ENCODE results near the gene RASSF4.

RASSF4 gene

GRCh38 chr10:44947371-44948152 is 12.0 kb upstream of the RASSF4 start:
- no peak for DNase-seq (ENCODE audit: low read depth in 2 of 2)

DNA sequence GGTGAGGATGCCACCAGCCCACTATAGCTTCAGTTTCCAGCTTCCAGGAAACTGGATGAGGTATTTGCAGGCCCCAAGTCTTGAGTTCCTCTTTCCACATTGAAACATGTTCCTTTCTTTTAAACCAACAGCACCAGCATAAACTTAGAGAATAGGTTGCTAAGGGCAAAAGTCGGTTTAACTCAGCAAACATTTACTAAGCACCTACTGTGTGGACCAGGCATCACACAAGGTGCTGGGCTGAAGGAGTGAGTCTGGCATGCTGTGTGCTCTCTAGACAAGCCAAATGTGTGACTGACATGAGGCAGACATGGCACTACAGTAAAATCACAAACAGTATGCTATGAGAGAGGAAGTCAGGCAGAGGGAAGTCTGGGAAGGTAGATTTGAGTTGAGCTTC is 11.0 kb upstream of the RASSF4 start:
- no peak for DNase-seq (ENCODE audit: low read depth in 2 of 2)

DNA sequence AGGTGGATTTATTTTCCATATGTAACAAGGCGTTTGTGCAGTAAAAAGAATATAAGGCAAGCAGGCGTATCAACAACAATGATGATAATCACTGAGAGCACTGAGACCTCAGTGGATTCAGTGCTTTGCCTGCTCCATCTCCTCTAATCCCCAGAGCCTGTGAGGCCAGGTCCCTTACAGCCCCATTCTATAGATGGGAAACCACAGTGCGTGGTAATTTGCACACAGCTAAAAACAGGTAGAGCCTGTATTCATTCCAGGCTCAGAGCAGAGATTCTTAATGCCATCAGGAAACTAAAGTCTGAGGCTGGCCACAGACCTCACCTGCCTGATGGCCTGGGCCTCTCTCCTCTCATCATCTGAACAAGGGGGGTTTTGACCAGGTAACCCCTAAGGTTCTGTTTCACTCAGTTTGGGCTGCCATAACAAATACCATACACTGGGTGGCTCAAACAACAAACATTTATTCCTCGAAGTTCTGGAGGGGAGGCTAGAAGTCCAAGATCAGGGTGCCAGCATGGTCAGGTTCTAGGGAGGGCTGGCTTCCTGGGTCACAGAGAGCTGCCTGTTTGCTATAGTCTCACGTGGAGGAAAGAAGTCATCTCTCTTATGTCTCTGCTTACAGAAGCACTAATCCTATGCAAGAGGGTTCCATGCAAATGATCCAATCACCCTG is 10.3 kb upstream of the RASSF4 start:
- DNase-seq (ENCODE audit: low read depth in 2 of 2), result no peak

GRCh38 chr10:44949915-44950314 is 9.7 kb upstream of the RASSF4 start:
- no peak for DNase-seq (ENCODE audit: low read depth in 2 of 2)

DNA sequence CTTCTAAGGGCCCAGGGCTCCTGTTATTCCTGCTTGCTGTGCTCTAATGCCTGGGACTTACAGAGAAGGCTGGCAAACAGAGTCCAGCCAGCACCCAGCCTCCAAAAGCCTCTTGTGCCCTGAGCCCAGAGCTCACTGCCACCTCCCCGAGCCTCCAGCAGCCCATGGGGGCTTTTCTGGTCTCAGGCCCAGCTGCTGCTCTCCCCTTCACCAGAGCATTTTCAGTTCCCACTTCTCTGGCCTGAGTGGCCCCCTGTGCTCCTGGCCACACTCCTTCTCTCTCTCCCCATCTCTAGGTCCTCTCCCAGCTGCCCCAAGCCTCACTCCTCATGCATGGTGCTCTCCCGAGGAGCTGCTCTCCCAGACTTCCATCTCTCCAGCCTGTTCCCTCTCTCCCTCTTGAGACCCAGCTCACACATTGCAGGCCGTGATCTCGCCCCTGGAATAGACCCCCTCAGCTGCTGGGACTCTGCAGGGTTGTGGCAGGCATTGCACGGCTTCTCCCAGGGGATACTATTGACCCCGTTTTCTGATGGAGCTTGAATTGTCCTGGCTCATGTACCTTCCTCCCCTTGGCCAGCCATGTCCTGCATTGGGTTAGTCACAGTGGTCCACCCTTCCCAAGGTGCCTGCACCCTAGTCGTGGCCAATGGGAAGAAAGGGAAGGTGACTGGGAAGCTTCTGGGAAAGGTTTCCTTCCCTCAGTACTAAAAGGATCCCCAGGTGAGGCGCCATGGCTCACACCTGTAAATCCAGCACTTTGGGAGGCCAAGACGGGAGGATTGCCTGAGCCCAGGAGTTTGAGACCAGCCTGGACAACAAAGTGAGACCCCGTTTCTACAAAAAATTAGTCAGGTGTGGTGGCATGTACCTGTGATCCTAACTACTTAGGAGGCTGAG is 9.0 kb upstream of the RASSF4 start:
- no peak for DNase-seq (ENCODE audit: low read depth in 2 of 2)

GRCh38 chr10:44951576-44952226 is 7.9 kb upstream of the RASSF4 start:
- DNase-seq (ENCODE audit: low read depth in 2 of 2), result no peak

- no peak for DNase-seq (ENCODE audit: low read depth in 2 of 2)
Measured at GRCh38 chr10:44952779-44953231, 6.8 kb upstream of the RASSF4 start.

- DNase-seq (ENCODE audit: low read depth in 2 of 2), result no peak
Measured at GRCh38 chr10:44954042-44954441, 5.6 kb upstream of the RASSF4 start.

GRCh38 chr10:44954962-44955361 is 4.6 kb upstream of the RASSF4 start:
- no peak for DNase-seq (ENCODE audit: low read depth in 2 of 2)

DNA sequence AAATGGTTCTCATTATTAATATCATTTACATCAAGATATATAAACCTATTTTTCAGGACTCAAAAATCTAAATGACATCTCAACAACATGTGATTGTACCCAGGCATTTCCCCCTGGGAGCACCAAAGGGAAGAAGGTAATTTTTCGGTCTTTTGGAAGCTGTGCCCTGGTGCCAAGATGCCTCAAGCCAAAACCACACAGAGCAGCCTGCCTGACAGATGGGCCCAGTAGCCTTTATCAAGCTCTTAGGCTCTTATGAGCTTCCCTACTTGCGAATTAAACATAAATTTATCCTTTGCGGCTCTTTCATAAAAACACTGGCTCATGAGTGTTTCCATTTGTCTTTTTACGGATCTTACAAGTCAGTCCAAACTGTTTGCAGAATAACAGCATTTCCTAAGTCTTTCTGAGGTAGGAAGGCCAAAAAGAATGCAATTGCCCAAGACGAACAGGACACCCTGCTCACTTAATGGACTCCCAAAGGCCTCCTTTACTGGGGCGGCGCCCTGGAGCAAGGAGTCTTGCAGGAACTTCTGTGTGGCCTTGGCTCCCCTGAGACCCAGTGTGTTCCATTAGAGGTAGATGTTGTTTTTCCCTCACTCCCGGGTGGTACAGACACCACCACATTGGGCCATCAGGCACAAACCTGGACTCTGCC is 4.1 kb upstream of the RASSF4 start:
- DNase-seq (ENCODE audit: low read depth in 2 of 2), result no peak

DNA sequence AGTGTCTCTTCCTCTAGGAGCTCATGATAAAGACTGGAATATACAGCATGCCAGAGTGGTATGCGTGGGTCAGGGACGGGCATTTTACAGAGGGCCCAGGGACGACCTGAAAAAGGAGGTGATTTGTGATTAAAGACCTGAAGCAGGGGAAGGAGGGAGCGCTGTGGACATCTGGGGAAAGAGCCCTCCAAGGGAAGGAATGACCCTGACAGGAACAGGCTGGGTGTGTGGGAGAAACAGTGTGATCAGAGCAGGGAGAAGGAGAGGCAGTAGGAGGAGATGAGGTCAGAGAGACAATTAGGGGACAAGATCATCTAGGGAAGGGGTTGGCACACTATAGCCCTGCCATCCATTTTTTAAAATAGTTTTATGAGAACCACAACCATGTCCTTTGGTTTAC is 3.4 kb upstream of the RASSF4 start:
- DNase-seq (ENCODE audit: low read depth in 2 of 2), result no peak

DNA sequence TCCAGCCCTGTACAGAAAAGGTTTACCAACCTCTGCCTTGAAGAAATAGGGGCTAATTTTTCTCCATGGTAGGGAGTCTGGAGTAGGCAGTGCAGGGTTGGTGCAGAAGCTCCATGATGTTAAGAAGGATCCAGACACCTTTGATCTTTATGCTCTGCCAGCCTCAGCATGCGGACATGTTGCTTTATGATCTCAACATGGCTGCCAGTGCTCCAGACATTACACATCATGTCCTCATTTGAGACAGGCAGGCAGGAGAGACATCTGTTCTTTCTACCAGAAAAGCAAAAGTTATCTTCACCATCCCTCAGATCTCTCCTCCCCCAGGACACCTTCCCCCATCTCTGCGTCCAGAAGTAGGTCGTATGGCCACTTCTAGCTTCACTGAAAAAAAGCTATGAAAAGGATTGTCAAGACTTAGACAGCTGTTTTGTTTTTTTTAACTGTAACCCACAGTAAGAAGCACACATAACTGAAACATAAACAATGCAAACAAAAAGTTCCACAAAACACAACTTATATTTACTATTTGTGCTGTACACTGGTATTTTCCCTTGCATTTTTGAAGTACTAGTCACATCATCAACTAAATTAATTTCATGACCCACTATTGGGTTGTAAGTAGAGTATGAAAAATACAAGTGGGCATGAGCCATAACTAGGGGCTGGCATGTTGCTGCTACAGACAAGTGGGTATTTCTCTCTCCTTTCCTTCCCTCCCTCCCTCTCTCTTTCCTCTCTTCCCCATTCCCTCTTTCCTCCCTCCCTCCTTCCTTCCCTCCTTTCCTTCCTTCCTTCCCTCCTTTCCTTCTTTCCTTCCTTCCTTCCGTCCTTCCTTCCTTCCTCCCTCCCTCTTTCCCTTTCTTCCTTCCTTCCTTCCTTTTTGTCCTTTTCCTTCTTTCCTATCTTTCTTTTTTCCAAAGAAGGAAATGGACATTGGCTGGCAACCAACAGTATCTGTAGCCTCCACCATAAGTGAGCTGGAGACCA is 2.6 kb upstream of the RASSF4 start:
- DNase-seq (ENCODE audit: low read depth in 2 of 2), result no peak

DNA sequence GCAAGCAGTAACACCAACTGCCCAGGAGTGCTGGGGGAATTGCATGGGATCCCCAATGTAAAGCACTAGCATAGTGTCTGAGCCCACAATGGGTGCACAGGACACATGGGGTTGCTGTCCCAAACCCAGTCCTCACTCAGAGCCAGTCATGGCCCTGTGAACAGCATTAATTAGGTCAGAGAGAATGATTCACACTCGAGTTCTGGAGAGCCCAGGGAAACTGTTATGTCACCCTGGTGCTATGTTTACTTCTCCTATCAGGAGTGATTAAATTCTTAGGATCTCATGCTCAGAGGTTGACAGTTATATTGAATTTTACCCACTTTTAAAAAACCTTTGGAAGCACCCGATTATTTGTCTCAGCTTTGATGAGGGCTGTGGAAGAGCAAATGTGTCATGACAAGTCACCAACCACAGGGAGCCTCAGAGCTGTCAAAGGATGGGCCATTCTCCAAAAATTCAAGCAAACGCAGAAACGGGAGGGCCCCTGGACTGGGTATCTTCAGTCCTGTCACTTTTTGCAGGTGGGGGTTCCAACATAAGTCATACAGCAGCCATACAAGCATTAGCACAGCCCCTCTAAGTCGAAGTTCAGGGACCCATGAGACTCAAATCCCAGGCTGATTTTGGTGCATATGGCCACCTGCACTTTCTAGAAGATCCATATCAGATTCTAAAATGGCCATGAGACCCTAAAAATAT is 1.3 kb upstream of the RASSF4 start:
- DNase-seq (ENCODE audit: low read depth in 2 of 2), result no peak

DNA sequence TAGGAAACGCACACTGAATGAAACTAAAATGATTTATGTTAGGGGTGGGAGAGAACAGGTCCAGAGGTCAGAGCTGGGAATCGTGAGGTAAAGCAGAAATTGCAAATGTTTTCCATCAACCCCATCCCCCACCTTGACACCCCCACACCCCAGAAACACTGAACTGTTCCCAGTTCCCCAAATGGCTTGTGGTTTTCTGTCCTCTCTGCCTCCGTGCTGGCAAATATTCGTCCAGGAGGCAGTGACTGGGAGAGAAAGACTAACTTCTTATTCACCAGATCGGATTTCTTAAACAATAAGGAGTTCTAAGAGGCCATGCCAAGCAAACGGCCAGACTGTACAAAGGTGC is 730 bp upstream of the RASSF4 start:
- DNase-seq (ENCODE audit: low read depth in 2 of 2), result no peak

DNA sequence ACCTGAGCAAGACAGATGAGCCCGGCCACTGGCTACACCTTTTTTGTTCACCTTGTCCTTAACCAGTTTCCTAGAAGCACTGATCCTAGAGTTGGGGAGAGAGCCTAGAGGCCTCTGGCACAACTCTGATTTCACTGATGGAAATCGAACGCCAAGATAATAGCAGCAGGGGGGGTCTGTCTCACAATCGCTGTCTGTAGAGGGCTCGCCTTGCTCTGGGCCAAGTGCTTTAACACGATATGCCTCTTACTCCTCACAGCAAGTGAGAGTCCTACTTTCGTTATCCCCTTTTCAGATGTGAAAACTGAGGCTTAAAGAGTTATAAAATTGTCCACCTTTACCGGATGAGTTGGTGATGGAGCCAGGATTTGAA is 472 bp downstream of the RASSF4 start:
- DNase-seq (ENCODE audit: low read depth in 2 of 2), result no peak

- no peak for DNase-seq (ENCODE audit: low read depth in 2 of 2)
Measured at GRCh38 chr10:44960482-44961229, 1.1 kb downstream of the RASSF4 start.

DNA sequence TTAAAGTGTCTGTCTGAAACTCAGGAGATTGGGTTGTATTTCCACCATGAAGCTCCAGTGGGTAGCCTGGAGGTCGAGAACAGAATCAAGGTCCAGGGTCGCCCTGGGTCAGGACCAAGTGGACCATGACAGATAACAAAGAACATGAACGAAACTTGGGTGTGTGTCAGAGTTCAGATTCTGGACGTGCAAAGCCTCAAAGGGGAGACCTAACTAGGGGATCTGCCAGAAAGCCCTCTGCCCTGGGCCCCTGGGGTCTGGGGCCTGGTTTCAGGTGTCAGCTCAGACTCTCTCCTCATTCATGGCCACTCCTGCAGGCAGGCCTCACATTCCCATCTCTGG is 1.6 kb downstream of the RASSF4 start:
- no peak for DNase-seq (ENCODE audit: low read depth in 2 of 2)

DNA sequence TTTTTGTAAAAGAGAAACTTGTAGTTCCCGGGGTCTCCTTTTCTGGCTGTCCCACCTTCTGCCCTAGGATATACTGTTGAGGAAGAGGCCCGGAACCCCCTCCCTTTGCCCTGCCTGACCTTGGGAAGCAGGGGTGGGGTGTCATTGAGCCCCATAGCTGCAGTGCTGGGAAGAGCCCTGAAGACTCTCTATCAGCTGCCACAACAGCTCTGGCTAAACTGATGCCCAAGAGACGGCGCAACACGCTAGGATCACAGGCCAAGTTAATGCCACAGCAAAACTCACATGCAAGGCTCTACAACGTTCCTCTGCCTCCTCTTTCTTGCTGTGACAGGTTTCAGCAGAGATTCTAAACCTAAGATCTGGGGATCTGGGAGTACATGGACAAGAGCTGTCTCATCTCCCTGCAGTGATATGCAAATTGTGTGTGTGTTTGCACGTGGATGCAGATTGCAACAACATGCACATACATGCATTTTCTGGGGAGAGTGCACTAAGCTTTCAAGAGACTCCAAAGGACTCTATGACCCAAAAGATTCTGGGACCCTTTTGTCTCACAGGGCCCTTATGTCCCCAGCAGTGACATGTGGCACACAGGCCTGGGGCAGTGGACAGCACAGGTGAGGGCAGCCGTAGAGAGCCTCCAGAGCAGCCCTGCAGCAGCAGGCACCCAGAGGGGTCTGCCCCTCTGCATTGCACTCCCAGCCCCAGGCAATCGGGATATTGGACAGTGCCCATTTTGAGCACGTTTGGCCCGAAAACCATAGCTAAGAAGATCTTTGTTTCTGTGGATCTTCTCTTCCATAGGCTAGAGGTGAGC is 2.5 kb downstream of the RASSF4 start:
- DNase-seq (ENCODE audit: low read depth in 2 of 2), result no peak
